ENCODE measurements around the gene HOXB3.

The HOXB3 gene

GRCh38 chr17:48611681-48612455, 21.8 kb upstream of the HOXB3 start:
- DNase-seq = no peak

- no peak for DNase-seq
Measured at GRCh38 chr17:48611213-48611612, 21.2 kb upstream of the HOXB3 start.

GRCh38 chr17:48610282-48611211, 20.5 kb upstream of the HOXB3 start, which contains the start of gene HOXB7:
Gene HOXB7 (minus strand): TSS chr17:48611017. CDS start chr17:48610918, 99 bp downstream.
- DNase-seq = peak; percentile 85

- DNase-seq = no peak
Measured at GRCh38 chr17:48609759-48610281, 19.8 kb upstream of the HOXB3 start.

DNA sequence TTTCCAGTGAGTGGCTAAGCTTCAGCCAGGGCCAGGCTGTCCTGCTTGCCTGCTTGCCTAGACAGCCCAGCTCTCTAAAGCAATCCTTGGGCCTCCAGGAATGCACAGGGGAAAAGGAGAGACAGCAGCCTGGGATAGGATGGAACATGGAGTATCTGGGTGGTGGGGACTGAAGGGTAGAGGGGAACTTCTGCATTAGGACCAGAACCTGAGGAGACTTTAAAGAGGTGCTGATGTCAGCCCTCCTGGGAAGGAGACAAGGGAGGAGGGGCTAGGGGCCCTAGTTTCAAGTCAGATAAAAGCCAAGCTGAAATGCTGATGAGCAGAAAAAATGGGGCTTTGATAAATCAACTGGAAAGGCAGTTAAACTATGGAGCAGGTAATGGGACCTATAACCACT, 19.0 kb upstream of the HOXB3 start:
- DNase-seq = no peak

DNA sequence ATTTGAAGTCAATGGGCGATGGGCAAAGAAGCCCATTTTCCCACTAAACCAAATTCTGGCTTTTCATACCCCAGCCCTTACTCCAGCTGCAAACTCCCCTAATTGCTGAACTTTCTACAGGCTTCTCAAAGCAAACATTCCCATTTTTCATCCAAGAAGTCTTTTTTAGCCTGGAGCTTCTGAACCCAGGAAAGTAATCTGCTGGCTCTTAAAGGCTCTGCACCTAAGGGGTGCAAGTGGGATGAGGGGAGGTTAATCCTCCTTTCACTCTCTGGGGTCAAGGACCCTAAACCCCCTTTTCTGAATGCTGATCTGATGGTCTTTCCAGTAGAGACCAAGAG, 18.4 kb upstream of the HOXB3 start:
- no peak for DNase-seq

GRCh38 chr17:48606892-48607614, 17.0 kb upstream of the HOXB3 start:
- DNase-seq = no peak

GRCh38 chr17:48605991-48606891, 16.2 kb upstream of the HOXB3 start:
- DNase-seq = no peak

- no peak for DNase-seq
Measured at GRCh38 chr17:48605409-48605919, 15.4 kb upstream of the HOXB3 start.

GRCh38 chr17:48604770-48605329, 14.8 kb upstream of the HOXB3 start, which contains the start of gene HOXB6:
Gene HOXB6 (minus strand): TSS chr17:48604986. CDS start chr17:48598150, 6,836 bp downstream.
- no peak for DNase-seq

DNA sequence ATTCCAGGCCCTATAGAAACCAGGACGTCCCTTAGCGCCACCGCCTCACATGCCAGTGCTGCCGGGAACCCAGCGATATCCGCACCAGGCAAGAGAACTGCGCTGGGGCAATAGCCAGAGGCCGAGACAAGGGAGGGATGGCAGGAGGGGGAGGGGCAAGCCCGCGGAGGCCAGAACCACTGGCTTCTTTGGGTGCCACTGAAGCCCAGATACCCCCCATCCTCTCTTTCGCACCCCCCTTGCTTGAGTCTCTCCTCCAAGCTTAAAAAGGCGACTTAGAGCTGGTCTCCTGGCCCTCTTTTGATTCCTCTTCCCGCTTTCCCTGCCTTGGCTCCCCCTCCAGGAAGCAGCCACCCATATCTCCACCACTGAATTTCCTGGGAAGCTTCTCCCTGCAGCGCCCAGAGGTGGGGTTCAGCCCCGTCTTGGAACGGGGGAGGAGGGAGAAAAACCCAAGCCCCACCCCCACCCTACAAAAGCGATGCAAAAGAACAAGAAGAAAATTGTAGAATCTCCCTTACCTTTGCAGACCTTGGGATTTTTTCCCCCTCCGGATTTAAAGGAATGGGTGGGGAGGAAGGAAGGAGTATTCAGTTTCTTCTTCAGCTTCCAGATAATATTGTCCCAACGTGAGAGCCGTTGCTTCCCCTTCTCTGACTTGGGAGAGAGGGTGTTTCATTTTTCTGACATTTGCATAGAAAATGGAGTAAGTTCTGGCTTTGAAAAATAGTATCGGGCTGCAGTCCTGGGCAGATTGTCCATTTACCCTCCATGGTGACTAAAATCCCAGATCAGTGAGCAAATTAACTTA, 14.1 kb upstream of the HOXB3 start:
- DNase-seq = no peak

DNA sequence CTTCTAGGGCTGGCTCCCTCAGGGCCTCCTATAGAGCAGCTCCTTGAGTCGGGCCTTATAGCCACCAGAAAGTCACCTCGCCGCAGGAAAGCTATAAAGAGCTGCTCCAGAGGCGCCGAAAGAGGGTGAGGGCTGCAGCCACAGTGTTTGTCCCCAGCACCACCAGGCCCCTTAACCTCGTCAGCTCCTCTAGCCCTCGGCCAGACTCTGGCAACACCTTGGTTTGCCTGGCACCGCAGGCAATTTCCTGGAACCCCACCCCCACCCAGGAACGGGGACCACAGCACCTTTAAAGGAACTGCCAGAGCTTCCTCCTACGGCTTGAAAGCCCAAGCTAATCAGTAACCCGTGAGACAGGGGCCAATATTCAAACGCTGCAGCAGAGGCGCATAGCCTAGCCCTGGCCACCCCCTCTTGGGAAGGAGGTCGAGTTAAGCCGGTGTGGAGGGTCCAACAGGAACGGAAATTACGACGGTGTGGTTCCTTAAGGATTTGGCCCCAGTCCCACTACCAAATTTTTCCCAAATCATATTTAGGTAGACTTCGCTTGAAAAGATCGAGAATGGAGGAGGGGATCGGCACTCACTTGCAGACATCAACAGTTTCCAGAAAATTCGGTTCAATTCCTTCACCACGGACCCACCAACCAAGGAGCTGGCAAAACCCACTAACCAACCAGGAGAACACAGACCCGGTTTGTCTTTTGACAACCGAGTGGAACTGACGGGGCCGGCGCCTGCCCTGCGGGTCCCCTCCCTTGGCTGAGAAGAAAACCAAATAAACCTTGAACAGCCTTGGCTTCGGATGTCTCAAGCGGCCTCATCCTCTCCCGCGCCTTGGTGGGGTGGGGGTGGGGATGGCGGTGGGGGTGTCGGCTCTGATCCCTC, 11.7 kb upstream of the HOXB3 start:
- DNase-seq = no peak

GRCh38 chr17:48601207-48601538, 11.1 kb upstream of the HOXB3 start:
- DNase-seq = no peak

DNA sequence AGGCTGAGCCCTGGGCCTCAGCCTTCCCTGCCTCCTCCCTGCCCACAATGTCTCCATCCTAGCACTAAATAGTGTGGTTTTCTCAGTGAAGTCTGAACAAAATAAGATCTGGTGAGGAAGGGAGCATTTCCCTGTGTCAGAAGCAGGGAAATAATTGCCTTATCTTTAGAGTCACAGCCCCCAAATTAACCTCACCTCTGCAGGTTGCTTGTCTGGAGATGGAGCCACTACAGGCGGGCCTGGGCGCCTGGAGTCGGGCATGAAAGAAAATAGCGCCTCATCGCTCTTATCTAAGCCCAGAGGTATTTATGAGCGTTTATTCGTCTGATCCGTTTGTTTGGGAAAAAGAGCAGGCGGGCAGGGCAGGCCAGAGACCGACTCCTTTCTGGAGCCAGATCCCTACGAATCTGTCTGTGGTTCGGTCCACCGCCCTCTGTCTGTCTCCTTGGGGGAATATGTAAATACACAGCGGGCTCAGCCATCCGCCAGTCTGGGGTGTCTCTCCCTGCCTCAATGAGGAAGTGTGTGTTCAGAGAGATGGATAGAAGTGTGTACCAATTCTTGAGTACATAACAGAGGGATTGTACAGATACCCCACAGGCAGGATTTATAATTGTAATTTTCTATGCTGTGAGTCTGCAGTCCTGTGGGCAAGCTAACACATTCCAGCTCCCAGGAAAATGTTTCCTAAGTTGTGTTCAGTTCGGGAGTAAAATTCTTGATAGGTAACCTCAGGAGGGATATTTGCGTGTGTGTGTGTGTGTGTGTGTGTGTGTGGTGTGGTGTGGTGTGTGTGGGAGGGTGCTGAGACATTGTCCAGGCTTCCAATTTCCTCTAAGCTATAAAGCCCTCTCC, 10.4 kb upstream of the HOXB3 start:
- no peak for DNase-seq

DNA sequence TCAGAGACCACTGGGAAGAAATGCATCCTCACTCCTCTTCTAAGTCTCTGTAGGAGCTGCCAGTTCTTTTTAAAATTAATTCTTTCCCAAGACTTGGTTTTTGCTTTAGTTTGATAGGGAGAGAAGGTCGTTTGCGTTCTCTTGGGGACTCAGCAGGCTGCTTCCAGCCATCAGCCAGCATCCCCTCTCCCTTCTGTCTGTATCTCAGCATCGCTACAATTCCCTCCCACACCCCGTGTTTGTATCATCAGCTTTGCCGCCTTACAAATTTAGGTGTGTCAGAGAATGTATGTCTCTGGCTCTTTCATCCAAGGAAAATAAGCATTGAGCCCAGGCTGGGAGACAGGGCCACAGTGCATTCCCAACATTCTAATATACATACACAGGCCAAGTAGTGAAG, 9.3 kb upstream of the HOXB3 start:
- DNase-seq = no peak

- no peak for DNase-seq
Measured at GRCh38 chr17:48598736-48599135, 8.7 kb upstream of the HOXB3 start.

DNA sequence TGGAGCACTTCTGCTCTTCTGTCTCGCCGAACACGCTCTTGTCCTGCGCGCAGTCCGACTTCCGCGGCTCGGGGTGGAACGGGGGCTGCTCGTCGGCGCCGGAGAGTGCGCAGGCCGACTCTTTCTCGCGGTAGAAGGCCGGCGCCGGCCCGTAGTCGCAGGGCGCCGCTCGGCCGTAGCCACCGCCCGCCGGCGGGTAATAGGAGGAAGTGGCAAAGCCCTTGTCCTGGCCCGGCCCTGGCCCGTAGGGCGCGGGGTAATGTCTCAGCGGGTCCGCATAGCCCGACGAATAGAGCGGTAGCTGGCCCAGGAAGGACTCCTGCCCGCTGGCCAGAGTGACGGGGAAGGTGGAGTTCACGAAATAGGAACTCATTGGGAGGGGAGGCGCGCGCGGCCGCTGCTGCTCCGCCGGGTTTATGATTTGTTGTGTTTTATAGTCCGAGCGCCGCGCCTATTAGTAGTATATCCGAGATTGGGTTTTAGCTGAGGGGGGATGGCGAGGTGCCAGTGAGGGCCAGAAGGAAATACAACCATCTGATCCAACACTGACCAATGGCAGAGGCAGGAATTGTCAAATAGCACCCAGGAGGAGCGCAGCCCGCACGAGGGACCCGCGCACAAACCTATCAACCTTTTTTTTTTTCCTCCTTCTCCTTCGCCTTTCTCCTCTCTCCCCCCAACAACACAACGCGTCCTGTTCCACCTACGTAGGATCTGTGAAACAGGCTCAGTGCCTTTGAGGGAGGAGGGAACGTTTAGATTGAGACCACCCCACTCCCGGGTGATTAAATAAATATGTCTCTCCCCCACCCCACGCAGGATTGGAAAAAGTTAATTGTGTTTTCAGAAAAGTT, 8.0 kb upstream of the HOXB3 start:
- peak; percentile 53 for DNase-seq

GRCh38 chr17:48597528-48597777, 7.4 kb upstream of the HOXB3 start:
- no peak for DNase-seq
